H1 (cell line): ENCODE data around the gene INTS6. TPM values are rescaled to one million over a fixed set of nuclear protein-coding genes. Genes with fewer than 3 reads are reported as not detected.

Experiments
- CTCF ChIA-PET: fragments of 300-600 bp; sonication (Branson Sonifier 250); formaldehyde crosslinking; loops from one replicate; lab custom pipeline; 2021; ENCODE audit not compliant: partially characterized antibody; lab: Charles Lee
- POLR2A ChIA-PET: fragments of 300-600 bp; sonication (Branson Sonifier 250); formaldehyde crosslinking; loops from one replicate; lab custom pipeline; 2021; ENCODE audit warnings: inconsistent platforms; ENCODE audit not compliant: partially characterized antibody; lab: Charles Lee
- DNase-seq, 2 experiments: peaks; one replicate each; pipeline versions ENCODE4 v3.0.0 to v3.0.0-alpha.2; 2010 to 2022; ENCODE audit warnings: low spot score in 2 of 2, low read depth in 1 of 2, mixed read lengths in 1 of 2
- FAIRE-seq: peaks from 2 replicates; lab custom pipeline; 2011; peaks lifted over from hg19 to GRCh38; lab: Jason Lieb, UNC
- H2AFZ ChIP-seq: 2 replicates; pipeline ENCODE4 v1.8.1; 2012; ENCODE audit warnings: low read length, inconsistent platforms
- H2AK5ac ChIP-seq: 2 replicates; pipeline ENCODE4 v1.6.1; 2013; ENCODE audit warnings: low read depth, low read length
- H2BK120ac ChIP-seq: replicated peaks from 2 replicates; pipeline ENCODE3; 2013; ENCODE audit warnings: low read depth, low read length, inconsistent platforms
- H2BK12ac ChIP-seq: 2 replicates; pipeline ENCODE4 v1.6.1; 2013; ENCODE audit warnings: low read depth, low read length
- H2BK15ac ChIP-seq: 2 replicates; pipeline ENCODE4 v1.6.1; 2013; ENCODE audit warnings: low read length
- H2BK20ac ChIP-seq: 2 replicates; pipeline ENCODE4 v1.6.1; 2013; ENCODE audit warnings: low read length
- H2BK5ac ChIP-seq: 2 replicates; pipeline ENCODE4 v1.6.1; 2013; ENCODE audit warnings: low read depth, low read length
- H3K14ac ChIP-seq: 2 replicates; pipeline ENCODE4 v1.6.1; 2013; ENCODE audit warnings: inconsistent platforms; ENCODE audit not compliant: insufficient read length
- H3K18ac ChIP-seq: 2 replicates; pipeline ENCODE4 v1.6.1; 2013; ENCODE audit warnings: low read length; ENCODE audit errors: extremely low read depth
- H3K23ac ChIP-seq: 2 replicates; pipeline ENCODE4 v1.6.1; 2013; ENCODE audit warnings: inconsistent platforms; ENCODE audit not compliant: insufficient read length
- H3K23me2 ChIP-seq: 2 replicates; pipeline ENCODE4 v1.6.1; 2013; ENCODE audit warnings: low read depth, low read length
- H3K27ac ChIP-seq: 2 replicates; pipeline ENCODE4 v1.6.1; 2011; ENCODE audit warnings: low read depth, low read length, inconsistent platforms
- H3K27me3 ChIP-seq, 4 experiments: replicated peaks in 1 of 4; 1 replicate in 1 of 4; 2 replicates in 3 of 4; pipeline versions ENCODE4 v1.6.1 to v1.8.1; 2011 to 2013; ENCODE audit warnings: low read length in 3 of 4, mild to moderate bottlenecking in 3 of 4, inconsistent platforms in 2 of 4, mixed read lengths in 2 of 4, moderate library complexity in 1 of 4; ENCODE audit not compliant: control insufficient read depth in 3 of 4, insufficient read depth in 3 of 4; ENCODE audit errors: extremely low read depth in 1 of 4
- H3K36me3 ChIP-seq, 4 experiments: 2 replicates each; pipeline versions ENCODE4 v1.6.1 to v1.8.1; 2011 to 2013; ENCODE audit warnings: mild to moderate bottlenecking in 4 of 4, low read length in 3 of 4, moderate library complexity in 2 of 4, control low read depth in 1 of 4, inconsistent platforms in 1 of 4; ENCODE audit not compliant: insufficient read depth in 4 of 4, control insufficient read depth in 2 of 4
- H3K4ac ChIP-seq: replicated peaks from 2 replicates; pipeline ENCODE3; 2013; ENCODE audit warnings: low read length, low read depth, mixed read lengths, inconsistent platforms; ENCODE audit not compliant: insufficient read length
- H3K4me1 ChIP-seq, 4 experiments: replicated peaks in 1 of 4; 1 replicate in 1 of 4; 2 replicates in 3 of 4; pipeline versions ENCODE4 v1.6.1 to v1.8.1; 2011 to 2013; ENCODE audit warnings: low read length in 3 of 4, inconsistent platforms in 2 of 4, mixed read lengths in 1 of 4; ENCODE audit not compliant: insufficient read depth in 4 of 4, control insufficient read depth in 3 of 4
- H3K4me2 ChIP-seq, 2 experiments: 2 replicates each; pipeline versions ENCODE4 v1.6.1 to v1.8.1; 2011 to 2013; ENCODE audit warnings: low read depth in 2 of 2, low read length in 2 of 2, control low read depth in 1 of 2, inconsistent platforms in 1 of 2, mild to moderate bottlenecking in 1 of 2; ENCODE audit not compliant: insufficient read depth in 1 of 2
- H3K4me3 ChIP-seq, 4 experiments: fragments of 200-600, 300-600 bp in 1 of 4; sonication (generic), shearing (Covaris generic), sonication (Bioruptor Twin) in 1 of 4; 2 replicates each; pipeline versions ENCODE4 v1.5.1 to v1.8.1; 2011 to 2016; ENCODE audit warnings: low read length in 4 of 4, low read depth in 3 of 4, control low read depth in 2 of 4, inconsistent platforms in 2 of 4, mild to moderate bottlenecking in 2 of 4, mixed read lengths in 1 of 4, moderate library complexity in 1 of 4; ENCODE audit not compliant: insufficient read depth in 2 of 4; ENCODE audit errors: extremely low read depth in 1 of 4
- H3K56ac ChIP-seq: replicated peaks from 2 replicates; pipeline ENCODE3; 2013; ENCODE audit warnings: low read depth, mild to moderate bottlenecking, mixed read lengths, low read length, inconsistent platforms; ENCODE audit not compliant: insufficient read length
- H3K79me1 ChIP-seq: 2 replicates; pipeline ENCODE4 v1.6.1; 2013; ENCODE audit warnings: low read depth, low read length, control low read depth
- H3K79me2 ChIP-seq, 2 experiments: 2 replicates each; pipeline versions ENCODE4 v1.6.1 to v1.8.1; 2012 to 2013; ENCODE audit warnings: low read length in 2 of 2, mild to moderate bottlenecking in 2 of 2, inconsistent platforms in 1 of 2; ENCODE audit not compliant: insufficient read depth in 2 of 2, control insufficient read depth in 1 of 2
- H3K9ac ChIP-seq, 4 experiments: replicated peaks in 1 of 4; 1 replicate in 1 of 4; 2 replicates in 3 of 4; pipeline versions ENCODE4 v1.6.1 to v1.8.1; 2011 to 2013; ENCODE audit warnings: low read depth in 3 of 4, low read length in 3 of 4, control low read depth in 2 of 4, mild to moderate bottlenecking in 2 of 4, moderate library complexity in 2 of 4, inconsistent platforms in 1 of 4; ENCODE audit errors: extremely low read depth in 1 of 4
- H3K9me3 ChIP-seq, 2 experiments: 2 replicates each; pipeline versions ENCODE4 v1.6.1 to v1.8.1; 2012 to 2013; ENCODE audit warnings: mild to moderate bottlenecking in 2 of 2, moderate library complexity in 2 of 2, control low read depth in 1 of 2, inconsistent platforms in 1 of 2, low read depth in 1 of 2, low read length in 1 of 2, mixed read lengths in 1 of 2; ENCODE audit not compliant: insufficient read depth in 2 of 2
- H4K20me1 ChIP-seq, 2 experiments: replicated peaks in 1 of 2; 2 replicates each; pipeline versions ENCODE3 to v1.8.1; 2011 to 2013; ENCODE audit warnings: inconsistent platforms in 2 of 2, low read length in 2 of 2, mild to moderate bottlenecking in 1 of 2; ENCODE audit not compliant: insufficient read depth in 2 of 2, control insufficient read depth in 1 of 2
- H4K5ac ChIP-seq: 2 replicates; pipeline ENCODE4 v1.6.1; 2013; ENCODE audit warnings: low read length, low read depth, mixed read lengths, inconsistent platforms; ENCODE audit not compliant: insufficient read length
- H4K8ac ChIP-seq: 2 replicates; pipeline ENCODE4 v1.8.0; 2013; ENCODE audit warnings: mild to moderate bottlenecking, moderate library complexity, low read length, inconsistent platforms; ENCODE audit not compliant: insufficient read depth; ENCODE audit errors: extremely low read depth
- H4K91ac ChIP-seq: replicated peaks from 2 replicates; pipeline ENCODE3; 2013; ENCODE audit warnings: low read length, mixed read lengths, inconsistent platforms; ENCODE audit not compliant: insufficient read length
- BACH1 ChIP-seq: IDR thresholded peaks from 2 replicates; pipeline ENCODE4 v1.6.1; 2012; ENCODE audit warnings: low read length, improper control_type of control experiment
- GABPA ChIP-seq: IDR thresholded peaks from 2 replicates; pipeline ENCODE4 v1.6.1; 2011; ENCODE audit warnings: mild to moderate bottlenecking, low read length, moderate library complexity, borderline replicate concordance; ENCODE audit not compliant: insufficient read depth
- SP4 ChIP-seq: IDR thresholded peaks from 2 replicates; pipeline ENCODE4 v1.6.1; 2012; ENCODE audit warnings: low read length, inconsistent platforms
- WGBS, 2 experiments: shearing (Covaris generic) in 1 of 2; methylation state at CpG; one replicate each; pipeline versions ENCODE4 v1.1.6 to v1.1.7; 2013 to 2015; ENCODE audit warnings: low lambda C conversion rate in 2 of 2, mixed read lengths in 2 of 2, inconsistent platforms in 1 of 2, low coverage in 1 of 2, missing lambda C conversion rate in 1 of 2; ENCODE audit not compliant: insufficient replicate concordance in 2 of 2, insufficient coverage in 1 of 2, insufficient read length in 1 of 2; ENCODE audit errors: extremely low coverage in 1 of 2, missing lambda C conversion rate in 1 of 2; 5-methylcytosine and 5-hydroxymethylcytosine counted together
- polyA plus RNA-seq, 7 experiments: library from polyadenylated mRNA; depleted of rRNA in 3 of 7; stranded (reverse) in 5 of 7; unstranded in 2 of 7; fragments of >200 nt in 5 of 7; fragments of 200-250 nt in 2 of 7; gene quantifications; 1 replicate in 5 of 7; 2 replicates in 1 of 7; 4 replicates in 1 of 7; pipeline versions ENCODE4 v1.2.1 to v1.2.3, GENCODE V29; 2011 to 2013; ENCODE audit warnings: missing spikeins in 2 of 7, mixed read lengths in 2 of 7
- total RNA-seq: library from RNA; stranded (reverse); fragmentation: NEBNext Ultra II Directional; extraction: Animal tissue kit (Norgen Biotek cat#: 25700); gene quantifications from 2 replicates; pipeline ENCODE4 v1.2.1, GENCODE V29; 2021

The INTS6 gene
- total and polyA plus RNA-seq, 2 of the 8 experiments (the other 6 are each of a cell fraction or from before 2014, with no cell fraction given) = 12.6 to 42.8 TPM

GRCh38 chr13:51343475-51343874, 109.4 kb downstream of the INTS6 start:
- no peak overlapping the region for H3K9ac ChIP-seq
- H3K23me2 ChIP-seq = no peaks in the 10 kb centered on the region
- no peak overlapping the region for H4K8ac ChIP-seq
- FAIRE-seq (no peak), DNase-seq (no peak)
- TF ChIP-seq SP4 = no peak
- no peak for TF ChIP-seq BACH1
- TF ChIP-seq GABPA = no peak
- no peaks in the 10 kb centered on the region for H3K79me1 ChIP-seq
- H3K4me2 ChIP-seq = no peak overlapping the region
- POLR2A ChIA-PET = no interaction called here
- H2BK120ac ChIP-seq = no peak overlapping the region
- no peaks in the 10 kb centered on the region for H3K9me3 ChIP-seq
- no peaks in the 10 kb centered on the region for H3K79me2 ChIP-seq
- peaks cover 0 to 9% (median 0%) of the 10 kb centered on the region in 4 experiments; a peak in 3 of 7 replicates for H3K4me1 ChIP-seq
- H3K23ac ChIP-seq = no peak overlapping the region
- no peak overlapping the region for H3K4me3 ChIP-seq
- H3K36me3 ChIP-seq = no peaks in the 10 kb centered on the region
- CTCF ChIA-PET = interaction anchor here (1.1 to 2.1 kb wide), 4 partner anchors 15 to 454 kb away, joined by 3 to 9 read pairs (median 4); no protein-coding TSS in a partner anchor
- H4K91ac ChIP-seq = no peak overlapping the region
- no peak overlapping the region for H2AK5ac ChIP-seq
- WGBS, 2 experiments = 91% methylated on average over 5 of the region's 5 CpGs; no CpG with 5 or more reads in 1 of the 2 experiments
- no peak overlapping the region for H3K27ac ChIP-seq
- H3K27me3 ChIP-seq = no peaks in the 10 kb centered on the region; a peak in 1 of 7 replicates
- no peak overlapping the region for H3K18ac ChIP-seq
- no peak overlapping the region for H2BK15ac ChIP-seq
- H3K14ac ChIP-seq = no peak overlapping the region
- no peak overlapping the region for H3K56ac ChIP-seq
- no peak overlapping the region for H2BK12ac ChIP-seq
- H4K20me1 ChIP-seq = no peaks in the 10 kb centered on the region
- no peak overlapping the region for H2AFZ ChIP-seq
- H4K5ac ChIP-seq = no peak overlapping the region
- no peak overlapping the region for H2BK5ac ChIP-seq
- H2BK20ac ChIP-seq = no peak overlapping the region
- H3K4ac ChIP-seq = no peak overlapping the region
